CD4-positive, alpha-beta T cell (primary cell): ENCODE results near the gene RIC8B. TPM values are rescaled to one million over a fixed set of nuclear protein-coding genes. Genes with fewer than 3 reads are reported as not detected.

Source experiments
- ATAC-seq: fragments of 200-7000 bp; cut with Tn5 transposase; one replicate; pipeline ENCODE4 v1.10.0; 2022; ENCODE audit warnings: mild to moderate bottlenecking; ENCODE audit not compliant: poor library complexity
- CTCF ChIA-PET: fragments of 350-600 bp; sonication (Branson Sonifier 250); formaldehyde crosslinking; loops from one replicate; lab custom pipeline; 2021; ENCODE audit warnings: antibody characterized with exemption, inconsistent platforms; lab: Charles Lee
- POLR2A ChIA-PET: fragments of 350-600 bp; sonication (Branson Sonifier 250); formaldehyde crosslinking; loops from one replicate; lab custom pipeline; 2021; ENCODE audit warnings: antibody characterized with exemption, inconsistent platforms; lab: Charles Lee
- DNase-seq, 14 experiments: peaks; one replicate each; pipeline ENCODE4 v3.0.0-alpha.2; 2013 to 2020; ENCODE audit warnings: mixed read lengths in 2 of 14
- H3K27ac ChIP-seq, 2 donors: one replicate each; pipeline versions ENCODE4 v1.5.1 to v1.7.0; 2013; ENCODE audit warnings: low read length in 2 of 2, low read depth in 1 of 2, mild to moderate bottlenecking in 1 of 2
- H3K27me3 ChIP-seq, 2 experiments: 1 replicate in 1 of 2; 2 replicates in 1 of 2; pipeline versions ENCODE4 v1.6.1 to v1.7.0; 2013; ENCODE audit warnings: low read length in 2 of 2, control low read depth in 1 of 2, mild to moderate bottlenecking in 1 of 2, moderate library complexity in 1 of 2; ENCODE audit not compliant: insufficient read depth in 2 of 2, control insufficient read depth in 1 of 2
- H3K36me3 ChIP-seq: one replicate; pipeline ENCODE4 v1.6.1; 2013; ENCODE audit warnings: low read length, control low read depth; ENCODE audit not compliant: insufficient read depth
- H3K4me1 ChIP-seq: one replicate; pipeline ENCODE4 v1.6.1; 2013; ENCODE audit warnings: low read length, control low read depth; ENCODE audit not compliant: insufficient read depth
- H3K4me3 ChIP-seq: one replicate; pipeline ENCODE4 v1.5.1; 2013; ENCODE audit warnings: mild to moderate bottlenecking, low read length, moderate library complexity
- H3K9me3 ChIP-seq, 2 experiments: 1 replicate in 1 of 2; 2 replicates in 1 of 2; pipeline versions ENCODE4 v1.6.1 to v1.7.0; 2013; ENCODE audit warnings: low read length in 2 of 2, mild to moderate bottlenecking in 2 of 2, control low read depth in 1 of 2, moderate library complexity in 1 of 2; ENCODE audit not compliant: control insufficient read depth in 1 of 2, insufficient read depth in 1 of 2
- H3K27ac Mint-ChIP-seq: one replicate; pipeline ENCODE4 v1.8.0; 2020; ENCODE audit warnings: mixed read lengths
- H3K27me3 Mint-ChIP-seq: one replicate; pipeline ENCODE4 v1.8.0; 2021; ENCODE audit warnings: mixed read lengths
- H3K36me3 Mint-ChIP-seq: one replicate; pipeline ENCODE4 v1.8.0; 2021; ENCODE audit warnings: low read depth, mixed read lengths
- H3K4me1 Mint-ChIP-seq: one replicate; pipeline ENCODE4 v1.8.0; 2021; ENCODE audit warnings: low read depth, mixed read lengths
- H3K4me3 Mint-ChIP-seq: one replicate; pipeline ENCODE4 v1.8.0; 2020; ENCODE audit warnings: mild to moderate bottlenecking, mixed read lengths
- H3K9me3 Mint-ChIP-seq: one replicate; pipeline ENCODE4 v1.8.0; 2020; ENCODE audit warnings: mixed read lengths
- CTCF ChIP-seq: fragments of 200-600 bp; IDR thresholded peaks from one replicate; pipeline ENCODE4 v1.8.0; 2022; ENCODE audit warnings: antibody characterized with exemption, mild to moderate bottlenecking
- intact Hi-C, 2 experiments: fragments of 100-400 bp; cut with DNase I in 1 of 2; cut with micrococcal nuclease in 1 of 2; formaldehyde crosslinking; loops; one replicate each; pipeline versions ENCODE4 v1.15.1 to v1.9.0; 2023 to 2025; cut with DNase I, micrococcal nuclease
- total RNA-seq, 174 experiments: library from RNA in 2 of 174; stranded (reverse) in 2 of 174; gene quantifications; one replicate each; pipeline ENCODE4 v1.2.3 and lab custom pipeline; 2021 to 2026

Gene RIC8B
- total RNA-seq, 2 experiments from 2014 or later: 5.5 to 9.0 TPM

- Mint-ChIP-seq H3K4me1 (peaks cover 33% of the 10 kb centered on the region), H3K9me3 (no peaks in the 10 kb centered on the region), H3K27me3 (no peaks in the 10 kb centered on the region), H3K27ac (no peak overlapping the region), H3K36me3 (peaks cover 2% of the 10 kb centered on the region), H3K4me3 (no peak overlapping the region)
- Histone ChIP-seq H3K9me3 (no peaks in the 10 kb centered on the region), H3K4me3 (no peak overlapping the region), H3K36me3 (no peaks in the 10 kb centered on the region), H3K27me3 (no peaks in the 10 kb centered on the region), H3K4me1 (peaks cover 12% of the 10 kb centered on the region), H3K27ac (no peak overlapping the region)
- TF ChIP-seq CTCF: no peak
- CTCF ChIA-PET: no interaction called here
- POLR2A ChIA-PET: interaction anchor here (0.6 kb wide), 1 partner anchor 196 kb away, joined by 3 read pairs; no protein-coding TSS in a partner anchor
- intact Hi-C loops: no loop called here
- no peak for DNase-seq
- ATAC-seq: no peak
These were observed 5.4 kb upstream of the RIC8B start for GRCh38 chr12:106769078-106769477.

- H3K4me3 Mint-ChIP-seq: no peak overlapping the region
- Histone ChIP-seq H3K4me1 (peaks cover 16% of the 10 kb centered on the region), H3K27ac (no peak overlapping the region), H3K36me3 (no peaks in the 10 kb centered on the region), H3K9me3 (no peaks in the 10 kb centered on the region), H3K4me3 (no peak overlapping the region), H3K27me3 (no peaks in the 10 kb centered on the region)
- peaks cover 6% of the 10 kb centered on the region for H3K36me3 Mint-ChIP-seq
- no peaks in the 10 kb centered on the region for H3K9me3 Mint-ChIP-seq
- no peak overlapping the region for H3K27ac Mint-ChIP-seq
- no peak for ATAC-seq
- ChIA-PET CTCF (no interaction called here), POLR2A (no interaction called here)
- no peak for TF ChIP-seq CTCF
- DNase-seq: no peak
- intact Hi-C loops: no loop called here
- H3K27me3 Mint-ChIP-seq: no peaks in the 10 kb centered on the region
- peaks cover 37% of the 10 kb centered on the region for H3K4me1 Mint-ChIP-seq
These were observed 4.9 kb upstream of the RIC8B start for GRCh38 chr12:106769546-106769945.

- H3K27ac Mint-ChIP-seq: no peak overlapping the region
- Histone ChIP-seq H3K9me3 (no peaks in the 10 kb centered on the region), H3K4me3 (no peak overlapping the region), H3K27ac (no peak overlapping the region), H3K27me3 (no peaks in the 10 kb centered on the region), H3K4me1 (peaks cover 28% of the 10 kb centered on the region), H3K36me3 (no peaks in the 10 kb centered on the region)
- ATAC-seq: no peak
- peaks cover 11% of the 10 kb centered on the region for H3K36me3 Mint-ChIP-seq
- H3K4me1 Mint-ChIP-seq: peaks cover 49% of the 10 kb centered on the region
- no peaks in the 10 kb centered on the region for H3K27me3 Mint-ChIP-seq
- H3K4me3 Mint-ChIP-seq: no peak overlapping the region
- ChIA-PET POLR2A (interaction anchor here (0.7 kb wide), 1 partner anchor 24 kb away, joined by 3 read pairs; no protein-coding TSS in a partner anchor), CTCF (no interaction called here)
- TF ChIP-seq CTCF: no peak
- no peak for DNase-seq
- intact Hi-C loops: loop anchor here in 1 of 2 experiments (5.0 kb wide), 1 partner anchor 991 kb away; the partner anchor contains the start of gene PRDM4
- H3K9me3 Mint-ChIP-seq: no peaks in the 10 kb centered on the region
These were observed 3.1 kb upstream of the RIC8B start for GRCh38 chr12:106771425-106771824.
